HEK293T (cell line): ENCODE results near the gene TIAL1.

Experiments
- ARNT ChIP-seq: fragments of 450-650 bp; IDR thresholded peaks from 2 replicates; pipeline ENCODE4 v1.6.1; 2017; ENCODE audit warnings: mild to moderate bottlenecking
- BHLHE40 ChIP-seq: fragments of 450-650 bp; IDR thresholded peaks from 2 replicates; pipeline ENCODE4 v1.6.1; 2016; ENCODE audit warnings: mild to moderate bottlenecking, moderate library complexity, borderline replicate concordance
- CTBP1 ChIP-seq: fragments of 450-650 bp; IDR thresholded peaks from 2 replicates; pipeline ENCODE4 v1.6.1; 2016; ENCODE audit warnings: borderline replicate concordance
- ELF4 ChIP-seq: fragments of 450-650 bp; IDR thresholded peaks from 2 replicates; pipeline ENCODE4 v1.6.1; 2017; ENCODE audit warnings: antibody characterized with exemption
- FOXA1 ChIP-seq: fragments of 450-650 bp; IDR thresholded peaks from 2 replicates; pipeline ENCODE4 v1.6.1; 2016; ENCODE audit warnings: mild to moderate bottlenecking
- FOXK2 ChIP-seq: fragments of 450-650 bp; IDR thresholded peaks from 2 replicates; pipeline ENCODE4 v1.6.1; 2016; ENCODE audit warnings: mild to moderate bottlenecking
- FOXM1 ChIP-seq: fragments of 450-650 bp; IDR thresholded peaks from 2 replicates; pipeline ENCODE4 v1.6.1; 2017; ENCODE audit warnings: mild to moderate bottlenecking, borderline replicate concordance
- L3MBTL2 ChIP-seq: fragments of 450-650 bp; conservative IDR thresholded peaks from 2 replicates; pipeline ENCODE4 v1.6.1; 2016; ENCODE audit warnings: mild to moderate bottlenecking
- NFRKB ChIP-seq: fragments of 450-650 bp; IDR thresholded peaks from 2 replicates; pipeline ENCODE4 v1.6.1; 2016; ENCODE audit warnings: mild to moderate bottlenecking, moderate library complexity
- SP1 ChIP-seq: fragments of 450-650 bp; IDR thresholded peaks from 2 replicates; pipeline ENCODE4 v1.6.1; 2017
- SUZ12 ChIP-seq: fragments of 450-650 bp; IDR thresholded peaks from 2 replicates; pipeline ENCODE4 v1.6.1; 2016; ENCODE audit warnings: mild to moderate bottlenecking
- TARDBP ChIP-seq: fragments of 450-650 bp; IDR thresholded peaks from 2 replicates; pipeline ENCODE4 v1.6.1; 2016
- ZNF384 ChIP-seq: fragments of 450-650 bp; IDR thresholded peaks from 2 replicates; pipeline ENCODE4 v1.6.1; 2016
- TF ChIP-seq, protein P1 (sequence below): fragments of 450-650 bp; IDR thresholded peaks from 2 replicates; pipeline ENCODE4 v1.6.1; 2016

DNA sequence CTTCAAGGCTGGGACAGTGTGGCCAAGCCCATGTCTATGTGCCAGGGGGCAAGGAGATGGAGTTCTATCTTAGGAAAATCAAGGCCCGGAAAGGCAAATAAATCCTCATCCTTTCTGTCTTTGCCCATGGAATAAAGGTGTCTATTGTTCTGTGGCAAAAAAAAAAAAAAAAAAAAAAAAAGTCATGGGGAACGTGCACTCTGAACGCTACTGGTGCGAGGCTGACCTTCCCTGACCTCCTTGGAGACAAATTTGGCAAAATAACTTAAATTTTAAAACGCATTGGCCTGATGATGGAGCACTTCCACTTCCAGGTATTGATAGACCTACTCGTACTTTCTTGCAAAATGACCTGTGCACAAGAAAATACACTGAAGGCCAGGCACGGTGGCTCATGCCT, 42.2 kb upstream of the TIAL1 start:
- TF ChIP-seq BHLHE40: no peak
- no peak for TF ChIP-seq FOXA1
- TF ChIP-seq SP1: no peak
- no peak for TF ChIP-seq ELF4
- no peak for TF ChIP-seq FOXM1
- no peak for TF ChIP-seq TARDBP
- no peak for TF ChIP-seq FOXK2
- TF ChIP-seq, protein P1, sequence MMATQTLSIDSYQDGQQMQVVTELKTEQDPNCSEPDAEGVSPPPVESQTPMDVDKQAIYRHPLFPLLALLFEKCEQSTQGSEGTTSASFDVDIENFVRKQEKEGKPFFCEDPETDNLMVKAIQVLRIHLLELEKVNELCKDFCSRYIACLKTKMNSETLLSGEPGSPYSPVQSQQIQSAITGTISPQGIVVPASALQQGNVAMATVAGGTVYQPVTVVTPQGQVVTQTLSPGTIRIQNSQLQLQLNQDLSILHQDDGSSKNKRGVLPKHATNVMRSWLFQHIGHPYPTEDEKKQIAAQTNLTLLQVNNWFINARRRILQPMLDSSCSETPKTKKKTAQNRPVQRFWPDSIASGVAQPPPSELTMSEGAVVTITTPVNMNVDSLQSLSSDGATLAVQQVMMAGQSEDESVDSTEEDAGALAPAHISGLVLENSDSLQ: no peak
- no peak for TF ChIP-seq ZNF384
- no peak for TF ChIP-seq ARNT
- no peak for TF ChIP-seq L3MBTL2
- TF ChIP-seq NFRKB: no peak
- no peak for TF ChIP-seq SUZ12
- no peak for TF ChIP-seq CTBP1
